H1 (cell line): Measurements from ENCODE around the gene UNC119B. TPM values are rescaled to one million over a fixed set of nuclear protein-coding genes. Genes with fewer than 3 reads are reported as not detected.

Experiments
- CTCF ChIA-PET: fragments of 300-600 bp; sonication (Branson Sonifier 250); formaldehyde crosslinking; loops from one replicate; lab custom pipeline; 2021; ENCODE audit not compliant: partially characterized antibody; lab: Charles Lee
- POLR2A ChIA-PET: fragments of 300-600 bp; sonication (Branson Sonifier 250); formaldehyde crosslinking; loops from one replicate; lab custom pipeline; 2021; ENCODE audit warnings: inconsistent platforms; ENCODE audit not compliant: partially characterized antibody; lab: Charles Lee
- DNase-seq, 2 experiments: peaks; one replicate each; pipeline versions ENCODE4 v3.0.0 to v3.0.0-alpha.2; 2010 to 2022; ENCODE audit warnings: low spot score in 2 of 2, low read depth in 1 of 2, mixed read lengths in 1 of 2
- FAIRE-seq: peaks from 2 replicates; lab custom pipeline; 2011; peaks lifted over from hg19 to GRCh38; lab: Jason Lieb, UNC
- H2AFZ ChIP-seq: 2 replicates; pipeline ENCODE4 v1.8.1; 2012; ENCODE audit warnings: low read length, inconsistent platforms
- H2AK5ac ChIP-seq: 2 replicates; pipeline ENCODE4 v1.6.1; 2013; ENCODE audit warnings: low read depth, low read length
- H2BK120ac ChIP-seq: replicated peaks from 2 replicates; pipeline ENCODE3; 2013; ENCODE audit warnings: low read depth, low read length, inconsistent platforms
- H2BK12ac ChIP-seq: 2 replicates; pipeline ENCODE4 v1.6.1; 2013; ENCODE audit warnings: low read depth, low read length
- H2BK15ac ChIP-seq: 2 replicates; pipeline ENCODE4 v1.6.1; 2013; ENCODE audit warnings: low read length
- H2BK20ac ChIP-seq: 2 replicates; pipeline ENCODE4 v1.6.1; 2013; ENCODE audit warnings: low read length
- H2BK5ac ChIP-seq: 2 replicates; pipeline ENCODE4 v1.6.1; 2013; ENCODE audit warnings: low read depth, low read length
- H3K14ac ChIP-seq: 2 replicates; pipeline ENCODE4 v1.6.1; 2013; ENCODE audit warnings: inconsistent platforms; ENCODE audit not compliant: insufficient read length
- H3K18ac ChIP-seq: 2 replicates; pipeline ENCODE4 v1.6.1; 2013; ENCODE audit warnings: low read length; ENCODE audit errors: extremely low read depth
- H3K23ac ChIP-seq: 2 replicates; pipeline ENCODE4 v1.6.1; 2013; ENCODE audit warnings: inconsistent platforms; ENCODE audit not compliant: insufficient read length
- H3K23me2 ChIP-seq: 2 replicates; pipeline ENCODE4 v1.6.1; 2013; ENCODE audit warnings: low read depth, low read length
- H3K27ac ChIP-seq: 2 replicates; pipeline ENCODE4 v1.6.1; 2011; ENCODE audit warnings: low read depth, low read length, inconsistent platforms
- H3K27me3 ChIP-seq, 4 experiments: replicated peaks in 1 of 4; 1 replicate in 1 of 4; 2 replicates in 3 of 4; pipeline versions ENCODE4 v1.6.1 to v1.8.1; 2011 to 2013; ENCODE audit warnings: low read length in 3 of 4, mild to moderate bottlenecking in 3 of 4, inconsistent platforms in 2 of 4, mixed read lengths in 2 of 4, moderate library complexity in 1 of 4; ENCODE audit not compliant: control insufficient read depth in 3 of 4, insufficient read depth in 3 of 4; ENCODE audit errors: extremely low read depth in 1 of 4
- H3K36me3 ChIP-seq, 4 experiments: 2 replicates each; pipeline versions ENCODE4 v1.6.1 to v1.8.1; 2011 to 2013; ENCODE audit warnings: mild to moderate bottlenecking in 4 of 4, low read length in 3 of 4, moderate library complexity in 2 of 4, control low read depth in 1 of 4, inconsistent platforms in 1 of 4; ENCODE audit not compliant: insufficient read depth in 4 of 4, control insufficient read depth in 2 of 4
- H3K4ac ChIP-seq: replicated peaks from 2 replicates; pipeline ENCODE3; 2013; ENCODE audit warnings: low read length, low read depth, mixed read lengths, inconsistent platforms; ENCODE audit not compliant: insufficient read length
- H3K4me1 ChIP-seq, 4 experiments: replicated peaks in 1 of 4; 1 replicate in 1 of 4; 2 replicates in 3 of 4; pipeline versions ENCODE4 v1.6.1 to v1.8.1; 2011 to 2013; ENCODE audit warnings: low read length in 3 of 4, inconsistent platforms in 2 of 4, mixed read lengths in 1 of 4; ENCODE audit not compliant: insufficient read depth in 4 of 4, control insufficient read depth in 3 of 4
- H3K4me2 ChIP-seq, 2 experiments: 2 replicates each; pipeline versions ENCODE4 v1.6.1 to v1.8.1; 2011 to 2013; ENCODE audit warnings: low read depth in 2 of 2, low read length in 2 of 2, control low read depth in 1 of 2, inconsistent platforms in 1 of 2, mild to moderate bottlenecking in 1 of 2; ENCODE audit not compliant: insufficient read depth in 1 of 2
- H3K4me3 ChIP-seq, 4 experiments: fragments of 200-600, 300-600 bp in 1 of 4; sonication (generic), shearing (Covaris generic), sonication (Bioruptor Twin) in 1 of 4; 2 replicates each; pipeline versions ENCODE4 v1.5.1 to v1.8.1; 2011 to 2016; ENCODE audit warnings: low read length in 4 of 4, low read depth in 3 of 4, control low read depth in 2 of 4, inconsistent platforms in 2 of 4, mild to moderate bottlenecking in 2 of 4, mixed read lengths in 1 of 4, moderate library complexity in 1 of 4; ENCODE audit not compliant: insufficient read depth in 2 of 4; ENCODE audit errors: extremely low read depth in 1 of 4
- H3K56ac ChIP-seq: replicated peaks from 2 replicates; pipeline ENCODE3; 2013; ENCODE audit warnings: low read depth, mild to moderate bottlenecking, mixed read lengths, low read length, inconsistent platforms; ENCODE audit not compliant: insufficient read length
- H3K79me1 ChIP-seq: 2 replicates; pipeline ENCODE4 v1.6.1; 2013; ENCODE audit warnings: low read depth, low read length, control low read depth
- H3K79me2 ChIP-seq, 2 experiments: 2 replicates each; pipeline versions ENCODE4 v1.6.1 to v1.8.1; 2012 to 2013; ENCODE audit warnings: low read length in 2 of 2, mild to moderate bottlenecking in 2 of 2, inconsistent platforms in 1 of 2; ENCODE audit not compliant: insufficient read depth in 2 of 2, control insufficient read depth in 1 of 2
- H3K9ac ChIP-seq, 4 experiments: replicated peaks in 1 of 4; 1 replicate in 1 of 4; 2 replicates in 3 of 4; pipeline versions ENCODE4 v1.6.1 to v1.8.1; 2011 to 2013; ENCODE audit warnings: low read depth in 3 of 4, low read length in 3 of 4, control low read depth in 2 of 4, mild to moderate bottlenecking in 2 of 4, moderate library complexity in 2 of 4, inconsistent platforms in 1 of 4; ENCODE audit errors: extremely low read depth in 1 of 4
- H3K9me3 ChIP-seq, 2 experiments: 2 replicates each; pipeline versions ENCODE4 v1.6.1 to v1.8.1; 2012 to 2013; ENCODE audit warnings: mild to moderate bottlenecking in 2 of 2, moderate library complexity in 2 of 2, control low read depth in 1 of 2, inconsistent platforms in 1 of 2, low read depth in 1 of 2, low read length in 1 of 2, mixed read lengths in 1 of 2; ENCODE audit not compliant: insufficient read depth in 2 of 2
- H4K20me1 ChIP-seq, 2 experiments: replicated peaks in 1 of 2; 2 replicates each; pipeline versions ENCODE3 to v1.8.1; 2011 to 2013; ENCODE audit warnings: inconsistent platforms in 2 of 2, low read length in 2 of 2, mild to moderate bottlenecking in 1 of 2; ENCODE audit not compliant: insufficient read depth in 2 of 2, control insufficient read depth in 1 of 2
- H4K5ac ChIP-seq: 2 replicates; pipeline ENCODE4 v1.6.1; 2013; ENCODE audit warnings: low read length, low read depth, mixed read lengths, inconsistent platforms; ENCODE audit not compliant: insufficient read length
- H4K8ac ChIP-seq: 2 replicates; pipeline ENCODE4 v1.8.0; 2013; ENCODE audit warnings: mild to moderate bottlenecking, moderate library complexity, low read length, inconsistent platforms; ENCODE audit not compliant: insufficient read depth; ENCODE audit errors: extremely low read depth
- H4K91ac ChIP-seq: replicated peaks from 2 replicates; pipeline ENCODE3; 2013; ENCODE audit warnings: low read length, mixed read lengths, inconsistent platforms; ENCODE audit not compliant: insufficient read length
- CHD2 ChIP-seq: IDR thresholded peaks from 2 replicates; pipeline ENCODE4 v1.6.1; 2012; ENCODE audit warnings: low read length, improper control_type of control experiment
- RNF2 ChIP-seq: fragments of 200-900, 300-1000 bp; sonication (generic); IDR thresholded peaks from 2 replicates; pipeline ENCODE4 v1.7.1; 2016; ENCODE audit warnings: borderline replicate concordance, low read depth, mild to moderate bottlenecking, antibody characterized with exemption, low read length; ENCODE audit not compliant: poor library complexity, severe bottlenecking; ENCODE audit errors: missing control alignments
- WGBS, 2 experiments: shearing (Covaris generic) in 1 of 2; methylation state at CpG; one replicate each; pipeline versions ENCODE4 v1.1.6 to v1.1.7; 2013 to 2015; ENCODE audit warnings: low lambda C conversion rate in 2 of 2, mixed read lengths in 2 of 2, inconsistent platforms in 1 of 2, low coverage in 1 of 2, missing lambda C conversion rate in 1 of 2; ENCODE audit not compliant: insufficient replicate concordance in 2 of 2, insufficient coverage in 1 of 2, insufficient read length in 1 of 2; ENCODE audit errors: extremely low coverage in 1 of 2, missing lambda C conversion rate in 1 of 2; 5-methylcytosine and 5-hydroxymethylcytosine counted together
- polyA plus RNA-seq, 7 experiments: library from polyadenylated mRNA; depleted of rRNA in 3 of 7; stranded (reverse) in 5 of 7; unstranded in 2 of 7; fragments of >200 nt in 5 of 7; fragments of 200-250 nt in 2 of 7; gene quantifications; 1 replicate in 5 of 7; 2 replicates in 1 of 7; 4 replicates in 1 of 7; pipeline versions ENCODE4 v1.2.1 to v1.2.3, GENCODE V29; 2011 to 2013; ENCODE audit warnings: missing spikeins in 2 of 7, mixed read lengths in 2 of 7
- total RNA-seq: library from RNA; stranded (reverse); fragmentation: NEBNext Ultra II Directional; extraction: Animal tissue kit (Norgen Biotek cat#: 25700); gene quantifications from 2 replicates; pipeline ENCODE4 v1.2.1, GENCODE V29; 2021

Gene UNC119B
- total and polyA plus RNA-seq, 2 of the 8 experiments (the other 6 are each of a cell fraction or from before 2014, with no cell fraction given): 40.5 to 50.1 TPM

- H3K23me2 ChIP-seq: no peaks in the 10 kb centered on the region
- DNase-seq: no peak
- no peak overlapping the region for H2AFZ ChIP-seq
Observed at GRCh38 chr12:120771097-120771496, 60.8 kb downstream of the UNC119B start.

More at GRCh38 chr12:120771097-120771496, 60.8 kb downstream of the UNC119B start:
- Histone ChIP-seq H2BK120ac (no peak overlapping the region), H3K4me1 (peaks cover 0 to 3% (median 0%) of the 10 kb centered on the region in 4 experiments; a peak in 1 of 7 replicates), H3K36me3 (peaks cover 4 to 28% (median 22%) of the 10 kb centered on the region in 4 experiments; a peak in 6 of 8 replicates), H3K56ac (no peak overlapping the region), H3K79me1 (no peaks in the 10 kb centered on the region), H3K27me3 (no peaks in the 10 kb centered on the region), H3K4me3 (no peak overlapping the region), H4K5ac (no peak overlapping the region), H2AK5ac (no peak overlapping the region), H3K4me2 (no peak overlapping the region), H3K23ac (no peak overlapping the region), H3K18ac (no peak overlapping the region), H4K8ac (no peak overlapping the region), H3K79me2 (no peaks in the 10 kb centered on the region), H3K4ac (no peak overlapping the region), H3K14ac (no peak overlapping the region), H3K9me3 (no peaks in the 10 kb centered on the region), H3K9ac (no peak overlapping the region), H2BK5ac (no peak overlapping the region), H4K20me1 (peaks cover 0 to 3% of the 10 kb centered on the region in 2 experiments), H2BK20ac (no peak overlapping the region), H3K27ac (no peak overlapping the region), H2BK15ac (no peak overlapping the region), H2BK12ac (no peak overlapping the region), H4K91ac (no peak overlapping the region)
- ChIA-PET POLR2A (no interaction called here), CTCF (interaction anchor here (1.5 kb wide), 2 partner anchors 9 to 201 kb away, joined by 4 to 5 read pairs; no protein-coding TSS in a partner anchor)
- no peak for FAIRE-seq
- WGBS, 2 experiments: 89% methylated on average over 11 of the region's 11 CpGs; no CpG with 5 or more reads in 1 of the 2 experiments
- TF ChIP-seq RNF2: no peak
- TF ChIP-seq CHD2: no peak

Other genes starting within 250 kb of the UNC119B start
- 304 and 307 TPM in 2 replicates for gene SRSF9, start 240.7 kb upstream of the UNC119B start, total RNA-seq
- 148 and 172 TPM in 2 replicates for gene SRSF9, start 240.7 kb upstream of the UNC119B start, polyA plus RNA-seq (2011; rRNA removed)
- gene DYNLL1, start 214.3 kb upstream of the UNC119B start, total RNA-seq: 419 and 423 TPM in 2 replicates
- gene DYNLL1, start 214.3 kb upstream of the UNC119B start, polyA plus RNA-seq (2011; rRNA removed): 314 and 488 TPM in 2 replicates
- gene COQ5, start 181.3 kb upstream of the UNC119B start, total RNA-seq: 35.1 and 38.3 TPM in 2 replicates
- gene COQ5, start 181.3 kb upstream of the UNC119B start, polyA plus RNA-seq (2011; rRNA removed): 23.5 and 35.8 TPM in 2 replicates
- 164 and 171 TPM in 2 replicates for gene RNF10, start 176.1 kb upstream of the UNC119B start, total RNA-seq
- gene RNF10, start 176.1 kb upstream of the UNC119B start, polyA plus RNA-seq (2011; rRNA removed): 63.0 and 71.6 TPM in 2 replicates
- 54.7 and 59.7 TPM in 2 replicates for gene POP5, start 129.1 kb upstream of the UNC119B start, total RNA-seq
- 105 and 124 TPM in 2 replicates for gene POP5, start 129.1 kb upstream of the UNC119B start, polyA plus RNA-seq (2011; rRNA removed)
- gene CABP1, start 69.8 kb upstream of the UNC119B start, total RNA-seq: 7.4 and 8.5 TPM in 2 replicates
- gene CABP1, start 69.8 kb upstream of the UNC119B start, polyA plus RNA-seq (2011; rRNA removed): 3.9 and 4.5 TPM in 2 replicates
- gene MLEC, start 23.3 kb upstream of the UNC119B start, total RNA-seq: 260 and 266 TPM in 2 replicates
- gene MLEC, start 23.3 kb upstream of the UNC119B start, polyA plus RNA-seq (2011; rRNA removed): 34.4 and 37.1 TPM in 2 replicates
- gene ACADS, start 15.4 kb downstream of the UNC119B start, total RNA-seq: 3.9 and 4.9 TPM in 2 replicates
- gene ACADS, start 15.4 kb downstream of the UNC119B start, polyA plus RNA-seq (2011; rRNA removed): 7.5 and 8.7 TPM in 2 replicates
- gene SPPL3, start 193.9 kb downstream of the UNC119B start, total RNA-seq: 43.5 and 48.4 TPM in 2 replicates
- 27.3 and 30.1 TPM in 2 replicates for gene SPPL3, start 193.9 kb downstream of the UNC119B start, polyA plus RNA-seq (2011; rRNA removed)